HG03378 (cell line): Measurements from ENCODE around the gene C22orf23.
A peak's percentile ranks its signal among the peaks of the same experiment; 100 is the strongest.

ENCODE experiments used
- ATAC-seq: cut with Tn5 transposase; IDR thresholded peaks from one replicate; pipeline ENCODE4 v1.9.1; 2021; ENCODE audit warnings: mild to moderate bottlenecking, moderate library complexity; ENCODE audit not compliant: unreplicated experiment

Gene C22orf23

GRCh38 chr22:37953437-37954179 is at the start of gene C22orf23, which contains the start of gene POLR2F:
C22orf23 (minus strand) TSS chr22:37953601; CDS start chr22:37953149, 452 bp downstream.
POLR2F (plus strand) TSS chr22:37953699; CDS start chr22:37953788, 89 bp downstream.
- peak; percentile 81 for ATAC-seq

- no peak for ATAC-seq
Observed at GRCh38 chr22:37999640-38000272, 46.4 kb upstream of the C22orf23 start.

DNA sequence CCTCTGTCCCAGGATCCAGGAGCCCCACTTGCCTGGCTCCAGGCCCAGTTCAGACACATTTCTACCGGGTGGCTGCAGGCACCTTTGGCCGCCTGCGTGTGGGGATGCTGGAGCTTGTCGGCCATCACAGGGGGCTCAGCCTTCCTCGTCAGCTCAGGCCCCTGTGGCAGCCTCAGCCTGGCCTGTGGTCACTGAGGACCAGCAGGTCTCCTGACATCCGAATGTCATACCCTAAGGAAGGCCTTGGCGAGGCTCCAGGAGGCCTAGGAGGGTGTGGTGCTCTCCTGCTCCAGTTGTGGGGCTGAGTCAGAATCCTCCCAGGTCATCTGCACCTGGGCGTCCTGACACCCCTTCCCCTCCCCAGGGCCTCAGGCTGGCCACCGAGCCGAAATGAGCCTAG is 45.8 kb upstream of the C22orf23 start:
- no peak for ATAC-seq

DNA sequence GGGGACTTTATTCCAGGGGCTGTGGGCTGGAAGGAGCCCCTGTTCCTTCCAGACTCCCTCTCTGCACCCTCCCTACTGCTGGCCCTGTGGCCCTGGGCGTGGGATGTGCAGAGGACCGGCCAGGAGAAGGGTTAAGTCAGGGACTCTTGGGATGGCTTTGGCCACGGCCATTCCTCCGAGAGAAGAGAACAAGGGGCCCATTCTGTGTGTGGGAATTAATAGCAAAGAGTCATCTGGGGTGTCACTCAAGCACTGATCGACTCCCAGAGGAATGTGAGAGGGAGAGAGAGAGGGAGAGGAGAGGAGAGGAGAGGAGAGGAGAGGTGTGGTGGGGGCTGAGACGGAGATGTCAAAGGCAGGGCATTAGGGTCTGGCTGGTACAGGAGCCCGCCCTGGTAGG is 45.1 kb upstream of the C22orf23 start:
- no peak for ATAC-seq

GRCh38 chr22:37996515-37997246 is 43.3 kb upstream of the C22orf23 start:
- no peak for ATAC-seq

- no peak for ATAC-seq
Observed at GRCh38 chr22:37996079-37996478, 42.7 kb upstream of the C22orf23 start.

- no peak for ATAC-seq
Observed at GRCh38 chr22:37995460-37995859, 42.1 kb upstream of the C22orf23 start.

GRCh38 chr22:37994982-37995381 is 41.6 kb upstream of the C22orf23 start:
- ATAC-seq = no peak

DNA sequence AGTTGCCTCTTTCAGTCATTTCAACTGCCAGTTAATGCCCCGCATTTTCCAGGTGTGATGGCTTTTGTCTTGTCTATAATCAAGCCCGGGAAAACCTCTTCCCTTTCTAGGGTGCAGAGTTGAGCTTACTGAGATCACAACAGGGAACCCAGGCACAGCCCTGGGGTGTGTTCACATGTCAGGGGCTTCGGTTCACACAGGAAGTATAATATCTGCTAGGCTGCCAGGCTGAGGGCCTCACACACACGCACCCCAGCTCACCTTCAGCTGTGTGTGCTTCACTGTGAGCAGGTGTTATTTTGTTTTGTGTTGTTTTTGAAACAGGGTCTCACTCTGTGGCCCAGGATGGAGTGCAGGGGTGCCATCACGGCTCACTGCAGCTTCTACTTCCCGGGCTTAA is 40.6 kb upstream of the C22orf23 start:
- no peak for ATAC-seq

- no peak for ATAC-seq
Observed at GRCh38 chr22:37991731-37992442, 38.5 kb upstream of the C22orf23 start.

GRCh38 chr22:37990862-37991261 is 37.5 kb upstream of the C22orf23 start:
- ATAC-seq = no peak

GRCh38 chr22:37990301-37990700 is 36.9 kb upstream of the C22orf23 start:
- no peak for ATAC-seq

GRCh38 chr22:37989146-37990045 is 36.0 kb upstream of the C22orf23 start:
- no peak for ATAC-seq

DNA sequence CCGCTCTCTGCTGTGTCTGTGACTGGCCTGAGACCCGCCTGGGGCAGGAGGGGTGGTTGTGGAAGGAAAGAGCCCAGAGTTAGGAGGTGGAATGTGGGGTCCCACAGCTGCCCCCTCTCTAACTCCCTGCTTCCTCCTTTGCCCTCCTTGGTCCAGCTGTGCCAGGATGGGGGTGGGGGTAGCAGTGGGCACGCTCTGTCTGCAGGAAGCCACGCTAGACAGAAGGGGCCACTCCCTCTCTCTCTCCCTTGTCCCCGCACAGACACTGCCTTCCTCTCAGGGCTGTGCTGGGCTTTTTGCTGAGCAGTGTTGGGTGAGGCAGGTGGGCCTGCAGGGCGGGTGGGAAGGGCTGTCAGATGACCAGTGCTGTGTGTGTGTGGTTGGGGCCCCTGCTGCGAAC is 33.0 kb upstream of the C22orf23 start:
- ATAC-seq = no peak

GRCh38 chr22:37985751-37986281 is 32.4 kb upstream of the C22orf23 start:
- no peak for ATAC-seq

DNA sequence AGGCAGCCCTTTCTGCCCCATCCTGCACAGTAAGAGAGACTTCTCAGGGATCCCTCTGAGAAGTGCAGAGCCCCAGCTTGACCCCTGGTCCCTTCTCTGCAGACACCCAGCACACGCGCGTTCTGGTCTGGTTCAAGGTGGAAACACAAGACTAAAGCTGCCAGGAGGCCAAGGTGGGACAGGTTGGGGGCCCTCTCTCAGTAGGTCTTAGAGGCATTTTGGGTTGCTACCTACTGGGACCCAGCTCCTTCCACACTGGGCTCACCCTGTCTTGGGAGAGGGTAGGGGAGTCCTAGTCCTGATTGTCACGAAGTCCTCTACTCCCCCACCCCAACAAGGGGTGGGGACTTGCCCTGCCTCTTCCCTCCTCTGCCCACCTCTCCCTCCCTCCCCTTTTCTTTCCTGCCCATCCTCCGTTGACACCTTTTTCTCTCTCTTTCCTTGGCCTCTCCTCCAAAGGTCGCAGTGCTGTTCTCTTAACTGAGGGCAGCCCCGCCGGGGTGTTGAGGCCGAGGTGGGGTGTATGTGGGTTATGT is 31.7 kb upstream of the C22orf23 start:
- no peak for ATAC-seq

DNA sequence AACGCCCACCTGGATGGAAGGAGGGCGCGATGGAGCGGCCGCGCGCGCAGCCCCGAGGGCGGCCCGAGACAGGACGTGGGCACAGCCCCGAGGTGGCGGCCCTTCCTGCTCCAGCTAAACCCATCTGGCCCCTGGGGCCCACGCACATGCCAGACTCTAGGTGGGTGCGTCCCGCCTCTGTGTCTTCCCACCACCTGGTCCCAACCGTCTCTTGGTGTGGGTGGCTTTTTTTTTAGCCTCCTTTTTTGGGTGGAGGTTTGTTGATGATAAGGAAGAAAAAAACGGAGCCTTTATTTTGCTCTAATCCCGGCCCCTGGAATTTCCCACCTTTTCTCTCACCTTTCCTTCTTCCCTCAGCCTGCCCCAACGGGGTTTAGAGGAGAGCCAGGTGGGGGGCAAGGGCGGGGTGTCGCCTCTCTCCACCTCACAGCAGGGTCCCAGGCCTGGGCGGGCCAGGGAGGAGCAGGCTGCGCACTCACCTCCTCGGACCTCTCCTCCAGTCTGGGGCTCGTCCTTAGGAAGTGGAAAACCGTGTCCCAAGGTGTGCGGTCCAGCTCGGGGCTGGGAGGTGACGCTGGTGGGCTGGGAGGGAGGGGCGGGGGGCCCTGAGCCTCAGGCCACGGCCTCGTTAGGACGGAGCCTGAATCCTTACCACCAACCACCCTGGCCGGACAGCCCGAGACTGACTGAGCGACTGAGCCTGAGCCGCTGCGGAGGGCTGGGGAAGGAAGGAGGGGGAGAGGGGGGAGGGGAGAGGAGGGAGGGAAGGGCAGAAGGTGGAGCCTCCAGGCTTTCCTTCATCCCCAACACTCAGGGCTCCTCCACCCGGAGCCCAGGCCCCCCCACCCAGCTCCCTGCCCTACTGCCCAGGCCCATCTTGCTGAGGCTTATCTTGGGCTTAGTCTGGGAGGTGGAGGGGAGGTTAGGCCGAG is 30.7 kb upstream of the C22orf23 start, which contains the start of gene SOX10:
Gene SOX10 (minus strand): TSS at position 696 of the 932 bp plus-strand sequence. CDS start 771 bp downstream, outside the sequence.
- no peak for ATAC-seq
